Activated T-helper 2 cell treated with anti-CD3 and anti-CD28 coated beads, Interferon-gamma antibody, Interleukin-2, Interleukin-4, amounts not matched to agents 10 μg/mL and 5 μg/mL and 100 μg/mL, durations not matched to agents 14 hours and 24 hours and 36 hours (primary cell): ENCODE results near the gene ERG. TPM values are rescaled to one million over a fixed set of nuclear protein-coding genes. Genes with fewer than 3 reads are reported as not detected.

Experiments
- DNase-seq: peaks from one replicate; pipeline ENCODE4 v3.0.0; 2021; ENCODE audit warnings: low spot score
- H3K27ac Mint-ChIP-seq: one replicate; pipeline ENCODE4 v1.8.0; 2021; ENCODE audit warnings: mixed read lengths
- H3K27me3 Mint-ChIP-seq: one replicate; pipeline ENCODE4 v1.8.0; 2021; ENCODE audit warnings: low read depth, mixed read lengths
- H3K36me3 Mint-ChIP-seq: one replicate; pipeline ENCODE4 v1.8.0; 2021; ENCODE audit warnings: low read depth, mixed read lengths
- H3K4me1 Mint-ChIP-seq: one replicate; pipeline ENCODE4 v1.8.0; 2021; ENCODE audit warnings: low read depth, mixed read lengths
- H3K4me3 Mint-ChIP-seq: one replicate; pipeline ENCODE4 v1.8.0; 2021; ENCODE audit warnings: low read depth, mild to moderate bottlenecking, moderate library complexity, mixed read lengths
- H3K9me3 Mint-ChIP-seq: one replicate; pipeline ENCODE4 v1.8.0; 2021; ENCODE audit warnings: mixed read lengths
- intact Hi-C: fragments of 100-400 bp; cut with micrococcal nuclease; formaldehyde crosslinking; loops from one replicate; pipeline ENCODE4 v1.15.1; 2023
- total RNA-seq: library from RNA; stranded (reverse); gene quantifications from 2 replicates; pipeline ENCODE4 v1.2.3, GENCODE V29; 2022

Gene ERG, protein sequence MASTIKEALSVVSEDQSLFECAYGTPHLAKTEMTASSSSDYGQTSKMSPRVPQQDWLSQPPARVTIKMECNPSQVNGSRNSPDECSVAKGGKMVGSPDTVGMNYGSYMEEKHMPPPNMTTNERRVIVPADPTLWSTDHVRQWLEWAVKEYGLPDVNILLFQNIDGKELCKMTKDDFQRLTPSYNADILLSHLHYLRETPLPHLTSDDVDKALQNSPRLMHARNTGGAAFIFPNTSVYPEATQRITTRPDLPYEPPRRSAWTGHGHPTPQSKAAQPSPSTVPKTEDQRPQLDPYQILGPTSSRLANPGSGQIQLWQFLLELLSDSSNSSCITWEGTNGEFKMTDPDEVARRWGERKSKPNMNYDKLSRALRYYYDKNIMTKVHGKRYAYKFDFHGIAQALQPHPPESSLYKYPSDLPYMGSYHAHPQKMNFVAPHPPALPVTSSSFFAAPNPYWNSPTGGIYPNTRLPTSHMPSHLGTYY
- total RNA-seq = 0.46 and 0.55 TPM in 2 replicates

DNA sequence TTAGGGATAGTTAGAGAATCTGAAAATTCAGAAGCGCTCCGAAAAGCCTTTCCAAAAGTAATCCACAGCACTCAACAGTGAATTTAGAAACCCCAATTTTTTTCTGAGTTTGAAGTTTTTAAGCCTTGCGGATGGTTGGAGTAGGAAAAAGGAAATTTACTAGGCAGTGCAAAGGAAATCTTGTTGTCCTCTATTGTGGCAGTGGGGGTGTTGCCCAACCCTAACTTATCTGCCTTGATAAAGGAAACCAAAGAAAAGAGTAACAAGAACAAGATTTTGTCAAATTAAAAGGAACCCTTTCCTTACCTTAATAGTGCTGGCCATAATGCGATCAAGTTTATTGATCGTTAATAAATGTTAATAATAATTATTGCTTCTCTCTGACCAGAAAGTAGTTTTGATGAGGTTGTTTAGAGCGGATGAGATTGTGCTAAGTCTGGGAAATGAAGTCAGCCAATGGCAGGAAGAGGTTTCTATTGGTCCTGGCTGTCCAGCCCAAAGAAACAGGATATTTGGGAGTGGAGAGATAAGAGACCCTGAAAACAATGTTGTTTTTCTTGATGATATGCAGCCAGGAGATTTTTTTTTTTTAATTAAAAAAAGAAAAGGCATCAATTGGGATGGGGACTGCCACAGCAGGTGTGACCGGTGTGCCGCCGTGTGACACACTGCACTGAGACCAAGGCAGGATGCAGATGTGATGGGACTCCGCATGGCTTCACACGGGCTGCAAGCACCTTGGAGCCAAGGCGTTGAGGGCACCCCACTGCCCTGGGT is at the start of gene ERG:
ERG (minus strand) TSS at position 421 of the 777 bp plus-strand sequence; CDS start at position 324, 97 bp downstream.
- intact Hi-C loops = no loop called here
- peaks cover 3% of the 10 kb centered on the region for H3K4me1 Mint-ChIP-seq
- no peak within 1 kb of the TSS for H3K4me3 Mint-ChIP-seq
- H3K27me3 Mint-ChIP-seq = peaks cover 74% of the 10 kb centered on the region
- DNase-seq = no peak
- no peak within 1 kb of the TSS for H3K27ac Mint-ChIP-seq
- H3K36me3 Mint-ChIP-seq = no peaks in the 10 kb centered on the region
- H3K9me3 Mint-ChIP-seq = no peaks in the 10 kb centered on the region

DNA sequence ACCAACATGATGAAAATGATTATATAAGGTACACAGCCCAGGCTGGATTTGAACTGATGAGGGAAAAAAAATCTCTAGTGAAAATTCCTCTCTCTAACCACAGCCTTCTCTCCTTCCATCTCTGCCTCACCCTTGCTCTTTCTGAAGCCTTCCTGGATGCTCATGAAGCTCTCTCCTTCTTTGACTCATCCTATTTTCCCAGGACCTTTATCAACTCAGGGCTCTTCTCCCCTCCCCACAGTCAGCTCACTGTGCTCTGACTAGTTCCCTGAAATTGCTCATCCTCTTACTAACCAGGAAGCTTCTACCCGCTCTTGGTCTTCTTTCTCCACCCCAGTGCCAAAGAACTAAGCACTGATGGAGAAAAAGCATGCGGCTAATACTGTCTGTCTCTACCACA is 46.4 kb upstream of the ERG start:
- Mint-ChIP-seq H3K4me1 (no peaks in the 10 kb centered on the region), H3K27me3 (peaks cover 5% of the 10 kb centered on the region), H3K36me3 (no peaks in the 10 kb centered on the region), H3K27ac (no peak overlapping the region), H3K9me3 (no peaks in the 10 kb centered on the region), H3K4me3 (no peak overlapping the region)
- no peak for DNase-seq
- intact Hi-C loops = no loop called here

DNA sequence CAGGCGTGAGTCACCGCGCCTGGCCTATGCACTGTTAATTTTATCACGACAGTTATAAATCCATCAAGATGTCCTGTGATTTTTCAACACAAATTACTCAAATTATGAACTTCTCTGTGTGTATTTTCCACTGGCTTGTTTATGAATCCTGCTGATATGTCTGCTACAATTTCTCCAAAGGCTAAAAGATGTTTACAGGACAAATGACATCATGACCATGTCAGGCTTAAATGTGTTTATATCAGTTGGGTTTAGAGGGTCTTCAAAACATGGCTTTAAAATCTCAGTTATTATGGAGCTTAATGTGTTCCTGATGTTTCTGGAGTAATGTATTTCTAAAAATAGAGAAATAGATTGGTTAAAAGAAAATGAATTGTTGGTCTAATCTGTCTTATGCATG is 44.0 kb upstream of the ERG start:
- intact Hi-C loops = no loop called here
- Mint-ChIP-seq H3K27ac (no peak overlapping the region), H3K4me1 (peaks cover 1% of the 10 kb centered on the region), H3K27me3 (peaks cover 11% of the 10 kb centered on the region), H3K36me3 (no peaks in the 10 kb centered on the region), H3K4me3 (no peak overlapping the region), H3K9me3 (no peaks in the 10 kb centered on the region)
- DNase-seq = no peak

DNA sequence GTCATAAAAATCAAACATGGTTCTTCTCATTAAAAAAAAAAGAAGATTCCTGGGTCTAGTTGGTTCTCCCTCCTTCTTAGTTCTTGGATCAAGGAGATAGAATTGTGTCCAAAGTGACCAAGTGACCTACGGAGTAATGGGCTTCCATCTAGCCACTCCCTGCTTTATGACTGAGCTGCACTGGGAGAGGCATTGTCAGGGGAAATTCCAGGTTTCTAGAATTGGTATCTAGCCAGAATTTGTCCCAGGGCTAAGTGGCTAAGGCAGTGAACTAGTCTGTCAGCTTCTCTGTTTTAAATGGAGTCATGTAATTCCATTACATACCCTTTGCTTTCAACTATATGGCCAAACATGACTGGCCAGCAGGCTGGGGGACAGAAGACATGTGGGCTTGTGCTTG is 40.1 kb upstream of the ERG start:
- H3K27me3 Mint-ChIP-seq = peaks cover 26% of the 10 kb centered on the region
- no peak overlapping the region for H3K4me3 Mint-ChIP-seq
- no peak for DNase-seq
- no peak overlapping the region for H3K27ac Mint-ChIP-seq
- no peaks in the 10 kb centered on the region for H3K36me3 Mint-ChIP-seq
- intact Hi-C loops = no loop called here
- peaks cover 1% of the 10 kb centered on the region for H3K4me1 Mint-ChIP-seq
- H3K9me3 Mint-ChIP-seq = no peaks in the 10 kb centered on the region

DNA sequence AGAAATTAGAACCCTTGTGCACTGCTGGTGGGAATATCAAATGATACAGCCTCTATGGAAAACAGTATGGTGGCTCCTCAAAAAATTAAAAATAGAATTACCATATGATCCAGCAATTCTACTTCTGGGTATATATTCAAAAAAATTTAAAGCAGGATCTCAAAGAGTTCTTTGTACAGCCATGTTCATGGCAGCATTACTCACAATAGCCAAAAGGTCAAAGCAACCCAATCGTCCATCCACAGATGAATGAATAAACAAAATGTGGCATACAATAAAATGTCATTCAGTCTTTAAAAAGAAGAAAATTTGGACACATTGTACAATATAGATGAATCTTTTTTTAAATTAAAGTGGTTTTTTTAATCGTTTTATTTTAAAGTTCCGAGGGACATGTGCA is 36.3 kb upstream of the ERG start:
- no peaks in the 10 kb centered on the region for H3K9me3 Mint-ChIP-seq
- no peak overlapping the region for H3K27ac Mint-ChIP-seq
- no peaks in the 10 kb centered on the region for H3K36me3 Mint-ChIP-seq
- H3K4me1 Mint-ChIP-seq = peaks cover 1% of the 10 kb centered on the region
- intact Hi-C loops = no loop called here
- no peak for DNase-seq
- H3K4me3 Mint-ChIP-seq = no peak overlapping the region
- peaks cover 27% of the 10 kb centered on the region for H3K27me3 Mint-ChIP-seq

DNA sequence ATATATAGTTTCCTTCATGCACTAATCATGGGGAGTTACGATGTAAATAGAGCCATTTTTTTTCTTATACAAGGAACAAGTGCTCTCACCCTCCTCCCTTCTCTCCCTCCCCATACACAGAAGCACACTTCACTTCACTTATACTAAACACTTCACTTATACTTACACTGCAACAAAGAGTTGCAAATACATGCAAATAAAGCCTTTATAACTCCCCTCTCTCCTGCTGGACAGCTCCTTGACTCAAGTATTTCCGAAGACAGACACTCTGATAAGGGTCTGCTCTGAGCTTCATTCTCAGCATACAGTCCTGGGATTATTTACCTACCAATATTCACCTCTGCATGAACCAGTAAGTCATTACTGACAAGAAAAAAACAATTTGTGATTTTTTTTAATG is 35.6 kb upstream of the ERG start:
- Mint-ChIP-seq H3K36me3 (no peaks in the 10 kb centered on the region), H3K27me3 (peaks cover 25% of the 10 kb centered on the region), H3K9me3 (no peaks in the 10 kb centered on the region), H3K4me3 (no peak overlapping the region), H3K4me1 (peaks cover 1% of the 10 kb centered on the region), H3K27ac (no peak overlapping the region)
- no peak for DNase-seq
- intact Hi-C loops = no loop called here

DNA sequence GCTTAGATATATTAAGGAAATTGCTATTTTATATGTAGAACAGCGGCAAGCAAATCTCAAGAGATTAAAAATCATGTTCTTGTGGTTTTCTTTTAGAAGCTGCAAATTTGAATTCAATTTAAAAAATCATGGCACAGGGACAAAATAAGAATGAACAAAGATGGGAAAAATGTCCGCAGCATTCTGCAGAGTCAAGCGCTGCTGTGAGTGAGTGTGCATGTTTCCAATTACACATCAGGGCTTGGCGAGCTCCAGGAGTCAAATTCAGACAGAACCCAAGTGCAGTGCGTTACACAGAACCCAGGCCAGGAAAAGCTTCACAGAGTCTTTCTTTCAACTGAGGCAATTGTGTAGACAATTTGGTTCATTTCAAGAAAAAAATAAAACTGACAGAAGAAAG is 33.3 kb upstream of the ERG start:
- DNase-seq = no peak
- H3K4me3 Mint-ChIP-seq = no peak overlapping the region
- H3K36me3 Mint-ChIP-seq = no peaks in the 10 kb centered on the region
- no peak overlapping the region for H3K27ac Mint-ChIP-seq
- H3K9me3 Mint-ChIP-seq = no peaks in the 10 kb centered on the region
- intact Hi-C loops = no loop called here
- H3K27me3 Mint-ChIP-seq = peaks cover 21% of the 10 kb centered on the region
- no peaks in the 10 kb centered on the region for H3K4me1 Mint-ChIP-seq

DNA sequence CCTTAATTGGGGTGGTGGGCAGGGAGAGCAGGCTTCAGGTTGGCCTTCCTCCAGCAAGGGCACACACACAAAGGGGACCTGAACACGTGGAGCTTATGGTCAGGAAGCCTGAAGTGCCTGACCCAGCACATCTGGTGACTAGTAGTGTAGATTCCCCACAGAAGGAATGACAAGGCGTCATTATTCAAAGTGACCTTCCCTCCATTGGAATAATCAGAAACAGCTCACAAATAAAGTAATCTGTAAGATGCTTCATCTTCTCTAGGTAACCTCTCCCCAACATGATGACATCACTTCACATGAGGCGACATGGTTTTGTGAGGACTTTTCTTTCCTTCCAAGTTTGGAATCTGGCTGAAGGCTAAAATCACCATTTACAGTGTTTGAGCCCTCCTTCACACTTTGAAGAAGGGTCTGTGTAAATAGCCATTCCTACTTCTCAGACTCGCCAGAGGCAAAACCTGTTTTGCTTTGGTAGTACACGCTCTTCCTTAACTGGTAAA is 32.8 kb upstream of the ERG start:
- Mint-ChIP-seq H3K9me3 (no peaks in the 10 kb centered on the region), H3K4me1 (no peaks in the 10 kb centered on the region), H3K27me3 (peaks cover 17% of the 10 kb centered on the region), H3K27ac (no peak overlapping the region), H3K36me3 (no peaks in the 10 kb centered on the region), H3K4me3 (no peak overlapping the region)
- no peak for DNase-seq
- intact Hi-C loops = no loop called here

DNA sequence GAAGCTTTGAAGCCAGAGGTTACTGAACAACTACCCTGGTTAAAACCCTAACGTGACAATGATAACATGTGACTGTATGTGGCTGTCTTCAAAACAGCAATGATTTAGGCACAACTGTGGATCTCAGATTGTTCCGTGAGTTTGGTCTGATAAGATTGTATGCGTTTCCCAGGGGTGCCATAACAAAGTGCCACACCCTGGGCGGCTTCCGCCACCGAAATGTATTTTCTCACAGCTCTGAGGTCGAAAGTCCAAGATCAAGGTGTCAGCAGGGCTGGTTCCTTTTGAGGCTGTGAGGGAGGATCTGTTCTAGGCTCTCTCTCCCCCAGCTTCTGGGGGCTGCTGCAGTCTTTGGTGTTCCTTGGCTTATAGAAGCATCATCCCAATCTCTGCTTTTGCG is 29.5 kb upstream of the ERG start:
- Mint-ChIP-seq H3K9me3 (no peaks in the 10 kb centered on the region), H3K4me3 (no peak overlapping the region), H3K36me3 (no peaks in the 10 kb centered on the region), H3K27me3 (peaks cover 17% of the 10 kb centered on the region), H3K4me1 (peaks cover 10% of the 10 kb centered on the region), H3K27ac (no peak overlapping the region)
- DNase-seq = no peak
- intact Hi-C loops = no loop called here

DNA sequence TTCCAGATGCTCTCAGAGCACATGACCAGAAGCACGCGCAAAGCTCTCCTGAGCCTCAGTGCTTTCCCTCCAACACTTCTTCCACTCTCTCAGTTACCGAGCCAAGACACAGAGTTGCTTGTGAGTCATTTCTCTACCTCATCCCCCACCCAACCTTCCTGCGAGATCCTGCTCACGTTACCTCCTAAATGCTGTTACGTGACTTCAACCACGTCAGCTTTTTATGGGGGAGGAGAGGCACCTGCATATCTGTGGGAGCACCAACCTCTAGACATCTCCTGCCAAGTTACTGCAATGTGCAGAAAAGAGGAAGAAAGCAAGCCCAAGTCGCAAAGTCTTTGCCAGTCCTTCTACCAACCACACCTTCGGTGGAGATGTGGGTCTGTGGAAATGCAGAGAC is 27.2 kb upstream of the ERG start:
- intact Hi-C loops = no loop called here
- H3K4me1 Mint-ChIP-seq = peaks cover 18% of the 10 kb centered on the region
- no peak for DNase-seq
- H3K9me3 Mint-ChIP-seq = no peaks in the 10 kb centered on the region
- no peak overlapping the region for H3K4me3 Mint-ChIP-seq
- no peaks in the 10 kb centered on the region for H3K36me3 Mint-ChIP-seq
- peak overlapping the region; percentile 1 for H3K27ac Mint-ChIP-seq
- peaks cover 28% of the 10 kb centered on the region for H3K27me3 Mint-ChIP-seq

DNA sequence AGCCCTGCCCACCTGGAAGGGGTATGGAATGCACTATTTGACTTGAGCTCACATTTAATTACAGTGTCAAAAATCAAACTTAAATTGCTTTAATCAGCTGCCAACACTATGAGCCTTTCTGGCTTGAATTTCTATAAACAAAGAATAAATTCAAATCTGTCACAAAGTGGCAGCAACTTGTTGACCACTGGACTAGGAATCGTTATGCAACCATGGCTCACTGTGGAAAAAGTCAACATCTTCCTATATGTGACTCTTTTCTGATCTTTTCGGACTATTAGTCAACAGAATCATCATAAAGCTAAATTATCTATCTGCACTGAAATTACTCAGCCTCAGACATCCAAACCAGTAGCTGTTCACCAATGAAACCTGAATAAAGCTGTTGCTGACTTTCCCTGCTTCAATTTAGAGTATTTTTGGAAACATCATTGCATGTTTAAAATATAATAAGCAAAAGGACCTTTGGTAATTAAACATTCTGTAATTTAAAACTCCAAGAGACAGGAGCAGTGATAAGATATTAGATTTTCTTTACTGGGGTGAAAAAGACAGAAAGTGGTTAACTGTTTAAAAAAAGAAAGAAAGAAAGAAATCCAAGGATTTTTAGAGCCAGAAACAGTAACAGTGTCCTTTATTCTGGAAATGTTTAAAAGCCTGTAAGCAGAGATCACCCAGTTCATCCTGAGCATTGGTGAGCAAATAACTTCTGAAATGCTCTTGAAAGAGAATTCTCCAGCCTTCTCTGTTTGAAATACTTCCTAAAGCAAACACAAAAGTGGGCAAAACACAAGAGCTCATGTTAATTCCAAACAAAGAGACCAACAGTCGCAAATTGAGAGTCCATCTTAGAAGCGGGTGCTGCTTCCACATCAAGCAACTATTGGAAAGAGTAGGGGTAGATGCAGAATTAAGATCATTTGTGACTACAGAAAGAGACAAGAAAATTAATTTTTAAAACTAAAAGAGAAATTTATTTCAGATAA is 26.2 kb upstream of the ERG start:
- Mint-ChIP-seq H3K27me3 (peaks cover 31% of the 10 kb centered on the region), H3K4me3 (no peak overlapping the region), H3K9me3 (no peaks in the 10 kb centered on the region), H3K27ac (no peak overlapping the region), H3K36me3 (no peaks in the 10 kb centered on the region), H3K4me1 (peaks cover 27% of the 10 kb centered on the region)
- intact Hi-C loops = loop anchor here (5.0 kb wide), 1 partner anchor 123 kb away; no protein-coding TSS in a partner anchor
- no peak for DNase-seq

DNA sequence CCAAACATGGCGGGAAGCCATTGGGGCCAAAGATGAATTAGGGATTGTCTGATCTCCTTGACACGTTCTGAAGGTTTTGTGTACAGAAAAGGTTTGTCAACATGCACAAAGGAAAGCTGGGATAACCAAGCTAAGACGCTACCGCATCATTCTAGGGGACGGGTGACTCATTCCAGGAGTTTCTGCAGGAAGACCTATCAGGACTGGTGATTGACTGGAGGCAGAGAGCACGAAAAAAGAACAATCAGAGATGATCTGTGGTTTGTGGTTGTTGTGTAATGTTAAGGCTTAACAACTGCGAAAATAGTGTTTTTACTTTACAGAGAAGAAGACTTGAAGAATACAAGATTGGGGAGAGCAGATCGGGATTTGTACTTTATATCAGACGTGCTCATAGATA is 22.2 kb upstream of the ERG start:
- no peaks in the 10 kb centered on the region for H3K36me3 Mint-ChIP-seq
- no peak overlapping the region for H3K4me3 Mint-ChIP-seq
- no peaks in the 10 kb centered on the region for H3K9me3 Mint-ChIP-seq
- H3K4me1 Mint-ChIP-seq = peaks cover 26% of the 10 kb centered on the region
- H3K27ac Mint-ChIP-seq = peak overlapping the region; percentile 7
- peaks cover 57% of the 10 kb centered on the region for H3K27me3 Mint-ChIP-seq
- peak; percentile 14 for DNase-seq
- intact Hi-C loops = loop anchor here (5.0 kb wide), 1 partner anchor 127 kb away; no protein-coding TSS in a partner anchor
